ENCODE measurements around the gene SPINT4.
"Not testable (repeated sequence)": the region's sequence is repeated elsewhere in the genome, so short reads cannot be mapped to it uniquely, and the experiment has no call there.

- TF ChIP-seq, protein P1, sequence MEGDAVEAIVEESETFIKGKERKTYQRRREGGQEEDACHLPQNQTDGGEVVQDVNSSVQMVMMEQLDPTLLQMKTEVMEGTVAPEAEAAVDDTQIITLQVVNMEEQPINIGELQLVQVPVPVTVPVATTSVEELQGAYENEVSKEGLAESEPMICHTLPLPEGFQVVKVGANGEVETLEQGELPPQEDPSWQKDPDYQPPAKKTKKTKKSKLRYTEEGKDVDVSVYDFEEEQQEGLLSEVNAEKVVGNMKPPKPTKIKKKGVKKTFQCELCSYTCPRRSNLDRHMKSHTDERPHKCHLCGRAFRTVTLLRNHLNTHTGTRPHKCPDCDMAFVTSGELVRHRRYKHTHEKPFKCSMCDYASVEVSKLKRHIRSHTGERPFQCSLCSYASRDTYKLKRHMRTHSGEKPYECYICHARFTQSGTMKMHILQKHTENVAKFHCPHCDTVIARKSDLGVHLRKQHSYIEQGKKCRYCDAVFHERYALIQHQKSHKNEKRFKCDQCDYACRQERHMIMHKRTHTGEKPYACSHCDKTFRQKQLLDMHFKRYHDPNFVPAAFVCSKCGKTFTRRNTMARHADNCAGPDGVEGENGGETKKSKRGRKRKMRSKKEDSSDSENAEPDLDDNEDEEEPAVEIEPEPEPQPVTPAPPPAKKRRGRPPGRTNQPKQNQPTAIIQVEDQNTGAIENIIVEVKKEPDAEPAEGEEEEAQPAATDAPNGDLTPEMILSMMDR (IDR thresholded peaks at IDR 0.05; ENCODE audit: low read length): not testable (repeated sequence)
- not testable (repeated sequence) for TF ChIP-seq EZH2 (IDR thresholded peaks at IDR 0.05; ENCODE audit: borderline replicate concordance, low read length)
Observed at GRCh38 chr20:45761966-45762365, 39.8 kb downstream of the SPINT4 start.
